BLaER1 (cell line): Measurements from ENCODE around the gene RANGAP1.

Source experiments
- H3K27ac ChIP-seq: shearing (Covaris generic); formaldehyde crosslinking; 2 replicates; pipeline ENCODE4 v1.8.1; 2022
- H3K27me3 ChIP-seq: shearing (Covaris generic); formaldehyde crosslinking; 2 replicates; pipeline ENCODE4 v1.8.1; 2022
- H3K36me3 ChIP-seq: shearing (Covaris generic); formaldehyde crosslinking; 2 replicates; pipeline ENCODE4 v1.8.1; 2022
- H3K4me1 ChIP-seq: shearing (Covaris generic); formaldehyde crosslinking; 2 replicates; pipeline ENCODE4 v1.8.1; 2022
- H3K4me2 ChIP-seq: shearing (Covaris generic); formaldehyde crosslinking; 2 replicates; pipeline ENCODE4 v1.8.1; 2022
- H3K4me3 ChIP-seq: shearing (Covaris generic); formaldehyde crosslinking; 2 replicates; pipeline ENCODE4 v1.8.1; 2022
- H3K9ac ChIP-seq: shearing (Covaris generic); formaldehyde crosslinking; 2 replicates; pipeline ENCODE4 v1.8.1; 2022
- H3K9me3 ChIP-seq: shearing (Covaris generic); formaldehyde crosslinking; 2 replicates; pipeline ENCODE4 v1.8.1; 2022
- H4K20me1 ChIP-seq: shearing (Covaris generic); formaldehyde crosslinking; 2 replicates; pipeline ENCODE4 v1.8.1; 2022
- Cebpa-rat ChIP-seq: shearing (Covaris generic); IDR thresholded peaks from 2 replicates; pipeline ENCODE4 v1.8.1; 2022

Gene RANGAP1

DNA sequence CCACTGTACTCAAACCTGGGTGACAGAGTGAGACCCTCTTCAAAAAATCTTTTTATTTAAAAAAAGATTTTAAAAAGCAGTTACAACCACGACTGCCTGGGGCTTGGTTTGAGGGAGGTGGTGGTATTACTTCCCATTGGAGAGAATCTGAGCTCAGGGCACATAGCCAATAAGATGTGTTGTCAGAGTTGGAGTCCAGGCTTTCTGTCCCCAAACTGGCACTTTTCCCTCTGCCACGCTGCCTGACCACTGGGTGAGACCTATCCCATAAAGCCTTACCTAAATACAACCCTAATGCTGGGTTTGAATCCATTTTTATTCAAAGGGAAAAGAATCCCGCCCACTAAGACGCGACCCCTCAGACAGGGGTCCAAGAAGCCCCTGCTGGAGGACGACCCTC lies 56.8 kb downstream of the RANGAP1 start:
- H3K27ac ChIP-seq, result no peak overlapping the region
- no peak overlapping the region for H3K9ac ChIP-seq
- H3K36me3 ChIP-seq, result peaks cover 67% of the 10 kb centered on the region
- H4K20me1 ChIP-seq, result no peaks in the 10 kb centered on the region
- H3K4me1 ChIP-seq, result peaks cover 8% of the 10 kb centered on the region; the same call in 1 of the 2 replicates
- H3K9me3 ChIP-seq, result no peaks in the 10 kb centered on the region
- TF ChIP-seq Cebpa-rat, result no peak
- no peaks in the 10 kb centered on the region for H3K27me3 ChIP-seq
- no peak overlapping the region for H3K4me2 ChIP-seq
- no peak overlapping the region for H3K4me3 ChIP-seq

DNA sequence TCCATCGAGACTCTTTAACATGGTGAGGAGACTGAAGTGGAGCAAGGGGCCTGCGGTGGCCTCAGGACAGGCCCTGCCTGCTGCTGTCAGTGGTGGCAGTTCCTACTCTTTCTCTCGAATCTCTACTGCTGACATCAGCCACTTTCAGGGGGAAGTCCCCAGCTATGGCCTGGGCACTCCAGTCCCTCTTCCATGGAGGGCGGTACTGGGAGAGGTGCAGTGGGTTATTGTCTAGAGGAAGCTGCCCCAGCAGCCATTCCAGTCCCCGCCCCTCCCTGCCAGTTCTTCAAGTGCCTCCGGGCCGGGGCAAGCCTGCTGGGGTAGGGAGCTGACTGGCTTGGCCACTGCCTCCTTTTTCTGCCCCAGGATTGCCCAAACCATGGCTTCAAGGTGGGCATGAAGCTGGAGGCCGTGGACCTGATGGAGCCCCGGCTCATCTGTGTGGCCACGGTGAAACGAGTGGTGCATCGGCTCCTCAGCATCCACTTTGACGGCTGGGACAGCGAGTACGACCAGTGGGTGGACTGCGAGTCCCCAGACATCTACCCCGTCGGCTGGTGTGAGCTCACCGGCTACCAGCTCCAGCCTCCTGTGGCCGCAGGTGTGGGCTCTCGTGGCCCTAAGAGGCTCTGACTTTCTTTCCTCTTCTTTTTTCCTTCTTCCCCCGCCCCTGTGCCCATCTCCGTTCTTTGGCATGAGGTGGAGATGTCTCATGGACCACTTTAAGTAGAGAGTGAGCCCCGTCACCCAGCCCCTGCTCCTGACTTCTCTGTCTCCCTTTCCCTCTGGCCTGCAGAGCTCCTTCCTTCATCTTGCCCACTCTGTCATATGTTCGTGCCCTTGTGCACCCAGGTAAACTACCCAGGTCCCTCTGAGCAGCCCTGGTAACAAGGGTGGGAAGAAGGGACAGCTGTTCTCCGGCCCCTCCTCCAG lies 59.0 kb downstream of the RANGAP1 start:
- Histone ChIP-seq H3K4me2 (no peak overlapping the region), H3K4me1 (peaks cover 8% of the 10 kb centered on the region; the same call in 1 of the 2 replicates), H3K9me3 (no peaks in the 10 kb centered on the region), H3K4me3 (no peak overlapping the region), H3K36me3 (peaks cover 90% of the 10 kb centered on the region), H3K27me3 (no peaks in the 10 kb centered on the region), H3K9ac (no peak overlapping the region), H3K27ac (no peak overlapping the region), H4K20me1 (no peaks in the 10 kb centered on the region)
- no peak for TF ChIP-seq Cebpa-rat

DNA sequence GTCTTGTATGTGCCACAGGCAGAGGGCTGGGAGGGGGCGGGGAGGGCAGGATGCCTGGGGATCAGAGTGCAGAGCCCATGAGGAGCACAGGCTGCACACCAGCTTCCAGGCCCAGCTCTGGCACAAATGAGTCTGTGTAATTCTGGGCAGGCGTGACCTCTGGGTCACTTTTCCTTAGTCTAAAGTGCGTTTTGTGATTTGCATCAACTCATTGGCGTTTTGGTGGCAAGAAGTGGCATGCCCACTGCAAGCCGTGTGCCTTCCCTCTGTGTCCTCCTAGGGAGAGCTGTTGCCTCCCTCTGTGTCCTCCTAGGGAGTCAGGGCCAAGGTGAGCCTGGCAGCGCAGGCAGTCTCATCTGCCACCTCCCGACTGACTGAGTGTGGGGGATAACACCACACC lies 62.5 kb downstream of the RANGAP1 start:
- no peak overlapping the region for H3K27ac ChIP-seq
- no peaks in the 10 kb centered on the region for H4K20me1 ChIP-seq
- no peak for TF ChIP-seq Cebpa-rat
- no peaks in the 10 kb centered on the region for H3K27me3 ChIP-seq
- H3K36me3 ChIP-seq, result peaks cover 99% of the 10 kb centered on the region
- no peak overlapping the region for H3K9ac ChIP-seq
- no peaks in the 10 kb centered on the region for H3K4me1 ChIP-seq
- no peak overlapping the region for H3K4me2 ChIP-seq
- no peak overlapping the region for H3K4me3 ChIP-seq
- no peaks in the 10 kb centered on the region for H3K9me3 ChIP-seq

DNA sequence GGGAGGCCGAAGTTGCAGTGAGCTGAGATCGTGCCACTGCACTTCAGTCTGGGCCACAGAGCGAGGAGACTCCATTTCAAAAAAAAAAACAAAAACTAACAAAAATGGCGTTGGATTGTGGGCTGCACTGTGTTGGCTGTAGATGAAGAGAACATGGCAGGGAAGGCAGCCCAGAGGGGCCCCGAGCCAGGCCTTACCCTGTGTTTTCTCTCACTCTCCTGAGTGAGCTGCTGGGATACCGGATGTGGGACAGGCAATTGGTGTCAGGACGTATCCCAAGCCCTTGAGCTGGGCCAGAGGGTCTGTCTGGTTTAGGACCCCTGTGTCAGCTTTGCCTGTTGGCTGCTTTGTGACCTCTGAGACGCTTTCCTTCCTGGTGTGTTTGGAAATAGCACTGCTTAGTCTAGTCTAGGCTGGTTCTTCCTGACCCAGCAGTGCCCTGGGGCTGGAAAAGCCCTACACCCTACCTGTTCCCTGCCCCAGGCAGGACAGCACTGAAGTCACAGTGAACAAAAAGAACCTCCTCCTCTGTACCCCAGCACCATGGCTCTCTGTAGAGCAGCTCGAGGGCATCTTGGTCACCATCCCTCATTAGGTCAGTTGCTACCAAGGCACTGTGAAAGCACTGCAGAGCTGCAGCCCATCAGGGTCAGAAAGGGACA lies 63.0 kb downstream of the RANGAP1 start:
- no peak for TF ChIP-seq Cebpa-rat
- Histone ChIP-seq H3K36me3 (peaks cover 95% of the 10 kb centered on the region), H3K9me3 (no peaks in the 10 kb centered on the region), H3K4me1 (peaks cover 3% of the 10 kb centered on the region), H3K27me3 (no peaks in the 10 kb centered on the region), H3K4me2 (no peak overlapping the region), H3K27ac (no peak overlapping the region), H3K4me3 (no peak overlapping the region), H4K20me1 (no peaks in the 10 kb centered on the region), H3K9ac (no peak overlapping the region)

DNA sequence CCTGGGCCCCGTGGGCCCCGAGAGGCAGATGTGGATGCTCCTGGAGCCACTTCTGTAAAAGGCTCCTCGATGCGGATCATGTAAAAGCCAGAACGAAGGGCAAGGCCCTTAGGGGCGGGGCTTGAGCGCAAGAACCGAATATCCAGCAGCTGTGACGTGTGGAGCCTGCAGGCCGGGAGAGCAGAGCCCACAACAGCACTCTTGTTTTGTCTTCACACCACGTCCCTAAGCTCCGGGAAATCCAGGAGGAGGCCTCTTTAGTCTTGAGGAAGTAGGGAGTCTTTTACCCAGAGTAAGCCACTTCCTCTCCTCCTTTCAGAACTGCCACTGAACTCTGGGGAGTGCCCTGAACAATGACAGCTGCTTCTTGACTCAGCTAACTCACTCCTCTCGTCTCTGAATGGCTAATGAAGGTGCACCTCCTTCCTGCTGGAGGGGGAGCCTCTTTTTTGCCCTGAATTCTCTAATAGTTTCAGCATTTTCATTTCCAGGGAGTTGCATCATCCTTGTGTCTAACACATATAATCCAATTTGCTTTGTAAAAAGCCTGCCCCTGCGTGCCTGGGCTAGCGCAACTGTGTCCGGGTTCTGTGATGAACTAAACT lies 68.3 kb downstream of the RANGAP1 start:
- H3K9me3 ChIP-seq, result peaks cover 34% of the 10 kb centered on the region
- H3K4me3 ChIP-seq, result peak overlapping the region; percentile 3
- peak overlapping the region; percentile 61 for H3K9ac ChIP-seq
- H4K20me1 ChIP-seq, result no peaks in the 10 kb centered on the region
- TF ChIP-seq Cebpa-rat, result no peak
- H3K36me3 ChIP-seq, result peaks cover 81% of the 10 kb centered on the region
- H3K4me2 ChIP-seq, result peak overlapping the region; percentile 79
- H3K27ac ChIP-seq, result peak overlapping the region; percentile 78
- peaks cover 24% of the 10 kb centered on the region for H3K4me1 ChIP-seq
- no peaks in the 10 kb centered on the region for H3K27me3 ChIP-seq

DNA sequence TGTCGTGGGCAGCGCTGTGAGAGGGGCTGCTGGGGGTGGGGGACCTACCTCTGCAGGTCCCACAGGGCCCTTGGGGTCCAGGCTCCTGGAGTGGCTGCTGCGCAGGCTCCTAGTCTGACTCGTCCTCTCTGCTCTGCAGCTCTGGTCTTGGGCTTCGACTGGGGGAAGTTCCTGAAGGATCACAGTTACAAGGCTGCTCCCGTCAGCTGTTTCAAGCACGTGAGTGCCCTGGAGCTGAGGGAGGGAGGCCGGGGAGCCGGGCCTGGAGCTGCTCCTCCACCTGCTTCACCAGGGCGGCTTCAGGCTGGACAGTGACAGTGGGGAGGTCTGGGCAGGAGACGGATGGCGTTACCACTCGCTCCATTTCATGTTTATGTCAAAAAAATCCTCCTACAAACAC lies 69.0 kb downstream of the RANGAP1 start:
- Histone ChIP-seq H4K20me1 (no peaks in the 10 kb centered on the region), H3K27ac (peak overlapping the region; percentile 78), H3K9ac (peak overlapping the region; percentile 61), H3K4me3 (peak overlapping the region; percentile 3; the same call in 1 of the 2 replicates), H3K4me1 (peaks cover 24% of the 10 kb centered on the region), H3K9me3 (peaks cover 34% of the 10 kb centered on the region), H3K4me2 (peak overlapping the region; percentile 79), H3K27me3 (no peaks in the 10 kb centered on the region), H3K36me3 (peaks cover 80% of the 10 kb centered on the region)
- no peak for TF ChIP-seq Cebpa-rat

DNA sequence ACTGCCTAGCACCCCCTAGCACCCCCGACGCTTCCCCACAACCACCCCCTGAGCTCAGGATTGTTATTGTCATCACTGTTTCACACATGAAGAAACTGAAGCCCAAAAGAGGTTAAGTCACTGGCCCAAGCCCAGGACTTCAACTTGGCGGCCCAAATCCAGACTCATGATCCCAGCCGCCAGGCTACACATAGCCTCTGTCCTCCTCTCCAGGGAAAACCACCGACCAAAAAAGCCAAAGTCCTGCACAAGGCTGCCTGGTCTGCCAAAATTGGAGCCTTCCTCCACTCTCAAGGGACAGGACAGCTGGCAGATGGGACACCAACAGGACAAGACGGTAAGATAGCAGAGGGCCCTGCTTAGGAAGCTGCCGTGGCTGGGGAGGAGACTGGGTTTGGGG lies 70.1 kb downstream of the RANGAP1 start:
- H3K4me3 ChIP-seq, result no peak overlapping the region
- no peak overlapping the region for H3K27ac ChIP-seq

DNA sequence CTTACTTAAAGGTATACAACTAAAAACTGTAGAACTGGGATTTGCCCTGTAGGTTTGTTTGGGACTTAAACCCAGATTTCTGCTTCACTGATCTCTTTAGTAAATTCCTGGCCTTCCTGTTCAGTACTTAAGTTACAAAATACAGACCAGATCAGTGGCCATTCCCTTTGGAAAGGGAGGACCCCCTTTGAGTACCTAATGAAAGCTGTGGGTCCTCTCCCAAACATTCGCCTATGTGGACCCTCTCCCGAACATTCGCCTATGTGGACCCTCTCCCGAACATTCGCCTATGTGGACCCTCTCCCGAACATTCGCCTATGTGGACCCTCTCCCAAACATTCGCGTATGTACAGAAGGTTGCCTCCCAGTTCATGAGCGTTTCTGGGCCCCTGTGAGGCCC lies 70.6 kb downstream of the RANGAP1 start:
- H3K27ac ChIP-seq, result no peak overlapping the region
- H3K9ac ChIP-seq, result no peak overlapping the region
- H3K4me1 ChIP-seq, result peaks cover 24% of the 10 kb centered on the region
- no peak overlapping the region for H3K4me3 ChIP-seq
- H4K20me1 ChIP-seq, result no peaks in the 10 kb centered on the region
- H3K9me3 ChIP-seq, result peaks cover 34% of the 10 kb centered on the region
- no peak for TF ChIP-seq Cebpa-rat
- H3K36me3 ChIP-seq, result peaks cover 76% of the 10 kb centered on the region
- H3K4me2 ChIP-seq, result no peak overlapping the region
- H3K27me3 ChIP-seq, result no peaks in the 10 kb centered on the region

More for the DNA sequence above, 70.1 kb downstream of the RANGAP1 start:
- H3K9ac ChIP-seq, result no peak overlapping the region
- peaks cover 76% of the 10 kb centered on the region for H3K36me3 ChIP-seq
- H4K20me1 ChIP-seq, result no peaks in the 10 kb centered on the region
- no peaks in the 10 kb centered on the region for H3K27me3 ChIP-seq
- H3K9me3 ChIP-seq, result peaks cover 34% of the 10 kb centered on the region
- TF ChIP-seq Cebpa-rat, result no peak
- H3K4me1 ChIP-seq, result peaks cover 24% of the 10 kb centered on the region
- H3K4me2 ChIP-seq, result peak overlapping the region; percentile 24; the same call in 1 of the 2 replicates

DNA sequence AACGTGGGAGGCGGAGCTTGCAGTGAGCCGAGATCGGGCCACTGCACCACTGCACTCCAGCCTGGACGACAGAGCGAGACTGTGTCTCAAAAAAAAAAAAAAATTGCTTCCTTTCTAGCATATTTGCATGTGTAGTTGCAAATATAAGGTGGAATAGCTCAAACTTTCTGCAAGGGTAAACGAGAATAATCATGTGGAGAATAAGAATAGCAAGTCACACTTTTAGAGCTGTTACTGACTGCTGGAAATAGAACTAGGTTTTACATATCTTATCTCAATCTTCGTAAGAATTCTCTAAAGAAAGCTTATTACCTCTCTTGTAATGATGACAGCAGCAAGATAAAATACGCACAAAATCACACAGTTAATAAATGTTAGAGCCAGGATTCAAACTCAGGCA lies 79.3 kb downstream of the RANGAP1 start:
- Histone ChIP-seq H3K27ac (no peak overlapping the region), H3K36me3 (peaks cover 20% of the 10 kb centered on the region), H3K4me2 (no peak overlapping the region), H3K9me3 (no peaks in the 10 kb centered on the region), H4K20me1 (no peaks in the 10 kb centered on the region), H3K4me1 (peaks cover 12% of the 10 kb centered on the region), H3K4me3 (no peak overlapping the region), H3K9ac (no peak overlapping the region), H3K27me3 (no peaks in the 10 kb centered on the region)
- no peak for TF ChIP-seq Cebpa-rat
